Stimulated activated CD8-positive, alpha-beta memory T cell treated with anti-CD3 and anti-CD28 coated beads, Interleukin-15, amount 100 ng/mL, for 4 hours (primary cell): ENCODE results near the gene TRIM33.

Experiments used
- DNase-seq, 2 donors: peaks; one replicate each; pipeline ENCODE4 v3.0.0-alpha.2; 2020; ENCODE audit warnings: low read depth in 2 of 2

Gene TRIM33

GRCh38 chr1:114511032-114511785, at the start of gene TRIM33:
TRIM33 (minus strand) TSS chr1:114511203; CDS start chr1:114511076, 127 bp downstream.
- peak; percentile 78 to 88 for DNase-seq

- no peak for DNase-seq
Measured at GRCh38 chr1:114559356-114559755, 48.4 kb upstream of the TRIM33 start.

- no peak for DNase-seq
Measured at GRCh38 chr1:114558544-114558943, 47.5 kb upstream of the TRIM33 start.

GRCh38 chr1:114554577-114554976, 43.6 kb upstream of the TRIM33 start:
- no peak for DNase-seq

- no peak for DNase-seq
Measured at GRCh38 chr1:114552106-114552639, 41.2 kb upstream of the TRIM33 start.

GRCh38 chr1:114551400-114551799, 40.4 kb upstream of the TRIM33 start:
- DNase-seq, result no peak

GRCh38 chr1:114550336-114550735, 39.3 kb upstream of the TRIM33 start:
- DNase-seq, result no peak

GRCh38 chr1:114549137-114549536, 38.1 kb upstream of the TRIM33 start:
- DNase-seq, result no peak

GRCh38 chr1:114547076-114547475, 36.1 kb upstream of the TRIM33 start:
- no peak for DNase-seq

- DNase-seq, result no peak
Measured at GRCh38 chr1:114545796-114546195, 34.8 kb upstream of the TRIM33 start.

- DNase-seq, result no peak
Measured at GRCh38 chr1:114545315-114545714, 34.3 kb upstream of the TRIM33 start.

- no peak for DNase-seq
Measured at GRCh38 chr1:114540821-114541220, 29.8 kb upstream of the TRIM33 start.

- no peak for DNase-seq
Measured at GRCh38 chr1:114540272-114540671, 29.3 kb upstream of the TRIM33 start.

- DNase-seq, result no peak
Measured at GRCh38 chr1:114536043-114536442, 25.0 kb upstream of the TRIM33 start.

- no peak for DNase-seq
Measured at GRCh38 chr1:114535401-114535800, 24.4 kb upstream of the TRIM33 start.

- DNase-seq, result no peak
Measured at GRCh38 chr1:114531094-114531493, 20.1 kb upstream of the TRIM33 start.

GRCh38 chr1:114530224-114530623, 19.2 kb upstream of the TRIM33 start:
- DNase-seq, result no peak

- no peak for DNase-seq
Measured at GRCh38 chr1:114524944-114525343, 13.9 kb upstream of the TRIM33 start.

- no peak for DNase-seq
Measured at GRCh38 chr1:114522264-114522575, 11.2 kb upstream of the TRIM33 start.

GRCh38 chr1:114521396-114522263, 10.6 kb upstream of the TRIM33 start:
- no peak for DNase-seq

GRCh38 chr1:114517348-114517747, 6.3 kb upstream of the TRIM33 start:
- no peak for DNase-seq

- no peak for DNase-seq
Measured at GRCh38 chr1:114512595-114513280, 1.7 kb upstream of the TRIM33 start.
